Measurements from ENCODE around the gene CREB3L2.

DNA sequence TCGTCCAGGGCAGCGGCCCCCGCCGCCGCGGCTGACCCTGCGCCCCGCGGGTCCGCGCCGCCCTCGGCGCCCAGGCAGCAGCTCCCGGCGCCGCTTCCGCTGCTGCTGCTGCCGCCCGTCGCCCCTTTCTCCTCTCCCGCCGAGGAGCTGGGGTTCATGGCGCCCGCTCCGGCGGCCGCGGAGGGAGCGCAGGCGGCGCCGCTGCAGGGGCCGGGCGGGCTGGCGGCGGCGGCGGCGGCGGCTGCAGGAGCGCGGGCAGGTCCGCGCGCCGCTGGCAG lies 155.4 kb downstream of the CREB3L2 start:
- TF ChIP-seq ELF4 (IDR thresholded peaks at IDR 0.05) (no peak), ARNT (IDR thresholded peaks at IDR 0.05) (no peak), TARDBP (IDR thresholded peaks at IDR 0.05) (no peak), FOXM1 (IDR thresholded peaks at IDR 0.05; ENCODE audit: borderline replicate concordance) (no peak)

Measured in HEK293T (cell line).